Measurements from ENCODE around the gene SEMA5A.

GRCh38 chr5:9288234-9288633 lies 257.6 kb downstream of the SEMA5A start:
- TF ChIP-seq CTCF (optimal IDR thresholded peaks at IDR 0.05 in 1 of 3, IDR thresholded peaks at IDR 0.05 in 1 of 3, conservative IDR thresholded peaks at IDR 0.05 in 1 of 3; ENCODE audit: extremely low read depth in 1 of 3, insufficient read depth in 2 of 3, low read length in 3 of 3), result no peak
- TF ChIP-seq EZH2 (IDR thresholded peaks at IDR 0.05; ENCODE audit: low read length), result no peak

Measured in keratinocyte (primary cell).